ENCODE measurements around the gene HEBP2.

HEBP2 gene

GRCh38 chr6:138397128-138398122 is 6.6 kb upstream of the HEBP2 start:
- DNase-seq: no peak

- DNase-seq: no peak
Measured at GRCh38 chr6:138400326-138400725, 3.7 kb upstream of the HEBP2 start.

- no peak for DNase-seq
Measured at GRCh38 chr6:138401960-138402837, 1.8 kb upstream of the HEBP2 start.

- DNase-seq: no peak
Measured at GRCh38 chr6:138402838-138403187, 1.2 kb upstream of the HEBP2 start.

GRCh38 chr6:138403324-138403800 is 661 bp upstream of the HEBP2 start:
- peak; percentile 52 for DNase-seq

- no peak for DNase-seq
Measured at GRCh38 chr6:138404666-138405337, 779 bp downstream of the HEBP2 start.

GRCh38 chr6:138405816-138406413 is 1.9 kb downstream of the HEBP2 start:
- DNase-seq: no peak

- no peak for DNase-seq
Measured at GRCh38 chr6:138406443-138406842, 2.4 kb downstream of the HEBP2 start.

GRCh38 chr6:138410048-138410735 is 6.2 kb downstream of the HEBP2 start:
- no peak for DNase-seq

GRCh38 chr6:138410972-138411880 is 7.2 kb downstream of the HEBP2 start:
- no peak for DNase-seq

GRCh38 chr6:138415125-138415524 is 11.1 kb downstream of the HEBP2 start:
- no peak for DNase-seq

- no peak for DNase-seq
Measured at GRCh38 chr6:138416206-138416605, 12.2 kb downstream of the HEBP2 start.

- no peak for DNase-seq
Measured at GRCh38 chr6:138417493-138418117, 13.6 kb downstream of the HEBP2 start.

- DNase-seq: no peak
Measured at GRCh38 chr6:138418118-138418742, 14.2 kb downstream of the HEBP2 start.

GRCh38 chr6:138419766-138420165 is 15.7 kb downstream of the HEBP2 start:
- no peak for DNase-seq

GRCh38 chr6:138420356-138420755 is 16.3 kb downstream of the HEBP2 start:
- no peak for DNase-seq

GRCh38 chr6:138421089-138421488 is 17.1 kb downstream of the HEBP2 start:
- no peak for DNase-seq

- no peak for DNase-seq
Measured at GRCh38 chr6:138421608-138422007, 17.6 kb downstream of the HEBP2 start.

- DNase-seq: no peak
Measured at GRCh38 chr6:138422861-138423260, 18.8 kb downstream of the HEBP2 start.
